ENCODE measurements around the gene SNRPE. TPM values are rescaled to one million over a fixed set of nuclear protein-coding genes. Genes with fewer than 3 reads are reported as not detected.

SNRPE gene
- total RNA-seq = 95.7 and 102 TPM in 2 replicates
- long read RNA-seq, transcript SNRPE-202 (5 exons, 942 nt) = major isoform, 41 of 45 reads
- long read RNA-seq, partial matches to known transcripts = 0 of 45 reads
- long read RNA-seq, other reads (novel, unspliced or antisense) = 1 of 45 reads

DNA sequence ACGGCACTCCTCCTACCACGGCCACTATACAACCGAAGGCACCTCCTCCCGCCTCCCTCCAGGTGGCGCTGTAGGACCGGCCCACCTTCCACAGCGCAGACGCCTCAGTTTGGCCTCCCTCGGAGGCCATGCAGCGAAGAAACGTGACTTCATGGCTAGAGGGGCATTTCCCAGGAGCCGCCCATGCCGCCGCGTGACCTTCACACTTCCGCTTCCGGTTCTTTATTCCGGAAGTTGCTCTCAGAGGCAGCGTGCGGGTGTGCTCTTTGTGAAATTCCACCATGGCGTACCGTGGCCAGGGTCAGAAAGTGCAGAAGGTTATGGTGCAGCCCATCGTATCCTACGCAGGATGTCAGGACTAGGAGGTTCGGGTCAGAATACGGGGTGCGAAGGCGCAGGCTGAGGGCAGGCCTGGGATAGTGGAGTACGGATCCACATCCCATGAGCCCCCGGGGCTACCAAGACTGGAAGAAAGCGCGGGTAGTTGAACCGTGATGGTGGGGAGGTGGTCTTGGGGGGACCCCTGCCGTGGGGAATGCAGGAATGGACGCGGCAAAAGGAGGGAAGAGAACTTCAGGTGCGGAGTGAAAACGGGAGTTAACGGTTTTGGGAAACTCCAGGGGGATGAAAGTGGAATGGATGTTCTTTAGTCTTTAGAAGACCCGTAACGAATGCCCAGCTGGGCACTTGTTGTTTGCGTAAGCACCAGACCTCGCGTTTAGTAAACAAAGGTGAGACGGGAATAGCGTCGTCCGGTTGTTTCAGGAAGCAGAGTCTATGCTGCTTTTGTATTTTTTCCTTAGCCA lies at the start of gene SNRPE:
Gene SNRPE (plus strand): TSS at position 221 of the 806 bp plus-strand sequence. CDS start 61 bp downstream, at position 282.
- Mint-ChIP-seq H3K4me3 (ENCODE audit: unreplicated experiment) (peak within 1 kb of the TSS; percentile 100), H3K36me3 (ENCODE audit: unreplicated experiment) (peaks cover 16% of the 10 kb centered on the region), H3K27ac (ENCODE audit: unreplicated experiment) (peak within 1 kb of the TSS; percentile 97), H3K4me1 (ENCODE audit: unreplicated experiment) (peaks cover 40% of the 10 kb centered on the region), H3K9me3 (ENCODE audit: unreplicated experiment) (no peaks in the 10 kb centered on the region), H3K27me3 (ENCODE audit: unreplicated experiment) (no peaks in the 10 kb centered on the region)
- DNase-seq (ENCODE audit: extremely low spot score, unreplicated experiment) = peak; percentile 98
- peak; percentile 97 for TF ChIP-seq CTCF (IDR thresholded peaks at IDR 0.05)

GRCh38 chr1:203813581-203814341 lies 47.6 kb upstream of the SNRPE start:
- DNase-seq (ENCODE audit: extremely low spot score, unreplicated experiment) = no peak
- no peaks in the 10 kb centered on the region for H3K27me3 Mint-ChIP-seq (ENCODE audit: unreplicated experiment)
- H3K27ac Mint-ChIP-seq (ENCODE audit: unreplicated experiment) = peak overlapping the region; percentile 37
- H3K4me3 Mint-ChIP-seq (ENCODE audit: unreplicated experiment) = no peak overlapping the region
- TF ChIP-seq CTCF (IDR thresholded peaks at IDR 0.05) = no peak
- peaks cover 44% of the 10 kb centered on the region for H3K36me3 Mint-ChIP-seq (ENCODE audit: unreplicated experiment)
- no peaks in the 10 kb centered on the region for H3K9me3 Mint-ChIP-seq (ENCODE audit: unreplicated experiment)
- H3K4me1 Mint-ChIP-seq (ENCODE audit: unreplicated experiment) = peaks cover 4% of the 10 kb centered on the region

- no peak for DNase-seq (ENCODE audit: extremely low spot score, unreplicated experiment)
- no peak for TF ChIP-seq CTCF (IDR thresholded peaks at IDR 0.05)
- Mint-ChIP-seq H3K27me3 (ENCODE audit: unreplicated experiment) (no peaks in the 10 kb centered on the region), H3K4me3 (ENCODE audit: unreplicated experiment) (no peak overlapping the region), H3K9me3 (ENCODE audit: unreplicated experiment) (no peaks in the 10 kb centered on the region), H3K27ac (ENCODE audit: unreplicated experiment) (no peak overlapping the region), H3K4me1 (ENCODE audit: unreplicated experiment) (no peaks in the 10 kb centered on the region), H3K36me3 (ENCODE audit: unreplicated experiment) (peaks cover 57% of the 10 kb centered on the region)
These were observed 43.0 kb upstream of the SNRPE start for GRCh38 chr1:203818399-203818798.

DNA sequence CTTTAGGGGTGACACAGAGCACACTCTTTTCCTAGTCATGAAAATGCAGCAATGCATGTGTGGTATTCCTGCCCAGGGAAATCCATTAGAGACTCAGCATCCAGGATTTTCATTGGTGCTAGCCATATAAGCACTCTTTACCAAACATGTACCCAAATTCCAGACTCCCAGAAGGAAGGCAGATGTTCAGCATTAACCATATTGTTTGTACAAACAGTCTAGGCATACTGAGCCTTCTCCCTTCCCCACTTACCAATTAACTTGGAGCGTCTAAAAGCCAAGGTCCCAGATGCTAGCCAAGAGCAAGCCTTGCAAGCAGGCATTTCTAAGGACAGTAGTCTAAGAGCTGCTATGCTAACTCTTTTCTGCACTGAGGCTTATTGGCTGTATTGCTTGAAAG lies 38.1 kb upstream of the SNRPE start:
- H3K27ac Mint-ChIP-seq (ENCODE audit: unreplicated experiment) = no peak overlapping the region
- H3K9me3 Mint-ChIP-seq (ENCODE audit: unreplicated experiment) = no peaks in the 10 kb centered on the region
- DNase-seq (ENCODE audit: extremely low spot score, unreplicated experiment) = no peak
- H3K4me1 Mint-ChIP-seq (ENCODE audit: unreplicated experiment) = no peaks in the 10 kb centered on the region
- no peaks in the 10 kb centered on the region for H3K27me3 Mint-ChIP-seq (ENCODE audit: unreplicated experiment)
- H3K36me3 Mint-ChIP-seq (ENCODE audit: unreplicated experiment) = peaks cover 51% of the 10 kb centered on the region
- no peak for TF ChIP-seq CTCF (IDR thresholded peaks at IDR 0.05)
- no peak overlapping the region for H3K4me3 Mint-ChIP-seq (ENCODE audit: unreplicated experiment)

DNA sequence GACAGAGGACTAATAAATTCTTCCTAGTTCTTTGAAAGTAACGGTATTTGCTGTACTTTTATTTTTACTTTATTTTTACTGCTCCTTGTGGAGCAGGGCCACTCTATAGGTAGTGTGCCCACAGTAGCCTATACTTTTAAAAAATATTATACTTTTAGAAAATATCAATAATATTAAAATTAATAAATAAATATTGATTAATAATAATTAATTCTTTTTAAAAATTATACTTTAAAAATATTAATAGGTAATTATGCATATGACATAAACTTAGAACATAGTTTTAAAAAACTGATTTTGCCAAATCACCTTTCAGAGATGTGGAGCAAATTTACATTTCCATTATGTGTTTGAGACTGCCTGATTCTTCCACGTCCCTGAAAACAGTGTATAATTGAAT lies 35.2 kb upstream of the SNRPE start:
- Mint-ChIP-seq H3K27ac (ENCODE audit: unreplicated experiment) (no peak overlapping the region), H3K4me1 (ENCODE audit: unreplicated experiment) (peaks cover 4% of the 10 kb centered on the region), H3K9me3 (ENCODE audit: unreplicated experiment) (no peaks in the 10 kb centered on the region), H3K4me3 (ENCODE audit: unreplicated experiment) (no peak overlapping the region), H3K27me3 (ENCODE audit: unreplicated experiment) (no peaks in the 10 kb centered on the region), H3K36me3 (ENCODE audit: unreplicated experiment) (peaks cover 60% of the 10 kb centered on the region)
- no peak for DNase-seq (ENCODE audit: extremely low spot score, unreplicated experiment)
- TF ChIP-seq CTCF (IDR thresholded peaks at IDR 0.05) = no peak
